Activated CD8-positive, alpha-beta memory T cell treated with anti-CD3 and anti-CD28 coated beads for 48 hours (primary cell): ENCODE measurements around the gene ANKRD29.
A peak's percentile ranks its signal among the peaks of the same experiment; 100 is the strongest.
"Not testable (repeated sequence)": the region's sequence is repeated elsewhere in the genome, so short reads cannot be mapped to it uniquely, and the experiment has no call there.

Experiments used
- DNase-seq, 3 experiments: peaks; one replicate each; pipeline ENCODE4 v3.0.0-alpha.2; 2020; ENCODE audit warnings: low read depth in 2 of 3, low spot score in 2 of 3

The ANKRD29 gene

DNA sequence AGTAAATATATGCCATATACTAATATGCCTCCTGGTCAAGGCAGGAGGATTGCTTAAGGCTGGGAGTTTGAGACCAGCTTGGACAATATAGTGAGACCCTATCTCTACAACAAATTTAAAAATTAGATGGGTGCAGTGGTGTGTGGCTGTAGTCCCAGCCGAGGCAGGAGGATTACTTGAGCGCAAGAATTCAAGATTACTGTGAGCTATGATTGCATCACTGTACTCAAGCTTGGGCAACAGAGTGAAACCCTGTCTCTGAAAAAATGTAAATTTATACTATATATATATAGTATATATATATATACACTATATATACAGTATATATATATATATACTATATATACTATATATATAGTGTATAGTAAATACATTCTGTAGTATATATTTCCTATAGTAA lies 46.5 kb downstream of the ANKRD29 start:
- no peak for DNase-seq

DNA sequence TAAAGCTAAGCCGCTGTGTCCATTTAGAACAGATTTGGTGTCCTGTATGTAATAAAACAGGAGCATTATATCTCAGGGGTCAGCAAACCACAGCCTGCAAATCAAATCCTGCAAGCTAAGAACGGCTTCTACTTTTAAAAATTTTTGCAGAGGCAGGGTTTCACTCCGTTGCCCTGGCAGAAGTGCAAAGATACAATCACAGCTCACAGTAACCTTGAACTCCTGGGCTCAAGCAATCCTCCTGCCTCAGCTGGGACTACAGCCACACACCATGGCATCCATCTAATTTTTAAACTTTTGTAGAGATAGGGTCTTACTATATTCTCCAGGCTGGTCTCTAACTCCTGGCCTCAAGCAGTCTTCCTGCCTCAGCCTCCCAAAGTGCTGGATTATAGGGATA lies 47.8 kb downstream of the ANKRD29 start:
- no peak for DNase-seq

DNA sequence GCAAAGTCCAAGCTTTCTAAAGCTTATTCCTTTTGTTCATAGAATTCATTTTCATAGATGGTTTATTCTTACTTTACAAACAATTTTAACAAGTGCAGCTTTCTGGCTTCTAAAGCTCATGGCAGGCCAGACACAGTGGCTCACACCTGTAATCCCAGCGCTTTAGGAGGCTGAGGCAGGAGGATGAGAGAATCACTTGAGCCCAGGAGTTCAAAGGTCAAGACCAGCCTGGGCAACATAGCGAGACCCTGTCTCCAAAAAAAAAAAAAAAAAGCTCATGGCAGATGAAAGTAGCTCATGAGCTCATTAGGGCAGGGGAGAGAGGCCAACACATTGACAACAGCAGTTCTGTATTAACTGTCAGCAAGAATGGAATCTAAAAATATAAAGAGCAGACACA lies 48.3 kb downstream of the ANKRD29 start:
- DNase-seq = no peak

DNA sequence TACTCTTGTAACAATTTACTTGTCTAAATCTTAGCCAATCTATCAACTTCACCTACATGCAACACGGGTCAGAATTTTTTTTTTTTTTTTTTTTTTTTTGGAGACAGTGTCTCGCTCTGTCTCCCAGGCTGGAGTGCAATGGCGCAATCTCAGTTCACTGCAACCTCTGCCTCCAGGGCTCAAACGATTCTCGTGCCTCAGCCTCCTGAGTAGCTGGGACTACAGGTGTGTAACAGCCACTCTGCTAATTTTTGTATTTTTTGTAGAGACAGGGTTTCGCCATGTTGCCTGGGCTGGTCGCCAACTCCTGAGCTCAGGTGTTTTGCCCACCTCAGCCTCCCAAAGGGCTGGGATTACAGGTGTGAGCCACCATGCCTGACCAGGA lies 49.6 kb downstream of the ANKRD29 start:
- not testable (repeated sequence) for DNase-seq

DNA sequence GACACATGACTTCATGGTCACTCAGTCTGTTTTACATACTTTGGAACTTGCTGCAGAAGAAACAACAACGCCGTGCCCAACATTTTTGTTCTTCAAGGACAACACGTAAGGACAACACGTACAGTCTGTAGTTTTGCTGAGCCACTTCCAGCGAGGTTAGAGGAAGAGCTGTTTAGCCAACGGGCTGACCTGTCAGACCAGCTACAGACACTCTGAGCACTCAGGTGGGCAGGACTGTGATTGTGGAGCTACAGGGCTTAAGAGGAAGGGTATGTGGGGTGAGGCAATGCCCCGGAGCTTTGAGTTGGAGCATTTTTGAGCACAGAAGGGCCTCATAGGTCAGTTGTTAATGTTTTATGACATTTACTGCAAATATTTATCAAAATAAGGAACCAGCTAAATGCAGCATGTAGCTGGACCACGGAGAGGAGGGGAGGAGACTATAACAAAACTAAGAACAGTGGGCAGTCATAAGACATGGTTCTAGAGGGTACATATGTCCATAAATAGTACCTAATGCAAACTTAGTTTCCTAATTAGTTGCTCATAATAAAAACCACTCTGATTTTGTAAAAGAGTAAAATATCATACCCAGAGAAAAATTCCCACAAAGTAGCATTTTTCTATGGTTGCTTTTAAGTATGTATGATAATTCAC lies 50.1 kb downstream of the ANKRD29 start:
- no peak for DNase-seq

DNA sequence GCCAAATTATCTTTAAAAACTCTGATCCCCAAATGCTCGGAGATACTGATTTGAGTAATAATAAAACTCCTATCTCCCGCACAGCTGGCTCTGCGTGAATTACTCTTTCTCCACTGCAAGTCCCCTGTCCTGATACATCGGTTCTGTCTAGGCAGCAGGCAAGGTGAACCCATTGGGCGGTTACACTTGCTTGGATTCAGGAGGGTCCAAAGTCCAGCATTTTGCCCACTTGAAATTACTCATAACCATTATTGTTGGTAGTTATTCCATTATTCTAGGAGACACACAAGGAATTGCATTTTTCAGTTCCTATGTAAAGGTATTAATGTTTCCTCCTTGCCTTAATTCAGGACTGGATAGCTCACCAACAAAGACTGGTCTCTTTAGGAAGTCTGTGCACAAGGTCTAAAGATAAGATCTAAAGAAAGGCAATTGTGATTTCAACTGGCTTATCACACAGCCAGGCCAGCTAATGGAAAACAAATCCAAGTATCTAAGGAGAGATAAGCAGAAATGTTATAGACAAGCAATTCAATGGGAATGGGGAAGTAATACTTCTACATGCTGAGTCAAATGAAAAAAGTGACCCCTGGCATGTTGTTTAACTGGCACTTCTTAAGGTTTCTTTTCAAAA lies 53.2 kb downstream of the ANKRD29 start:
- no peak for DNase-seq

DNA sequence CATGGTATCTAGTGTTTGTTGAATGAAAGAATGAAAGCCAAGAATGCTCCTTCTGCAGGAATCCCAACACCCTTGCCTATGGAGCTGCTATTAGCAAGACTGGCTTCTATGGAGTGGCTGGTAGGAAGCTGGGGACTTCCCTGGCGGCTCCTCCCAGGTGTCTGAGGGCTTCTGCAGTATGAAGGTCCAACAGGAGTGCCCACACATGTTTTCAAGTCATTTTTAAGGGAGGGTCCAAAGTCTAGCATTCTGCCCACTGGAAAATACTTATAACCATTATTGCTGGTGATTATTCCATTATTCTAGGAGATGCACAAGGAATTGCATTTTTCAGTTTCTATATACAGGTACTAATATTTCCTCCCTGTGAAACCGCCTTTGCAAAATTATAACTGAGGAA lies 54.5 kb downstream of the ANKRD29 start:
- DNase-seq = no peak

DNA sequence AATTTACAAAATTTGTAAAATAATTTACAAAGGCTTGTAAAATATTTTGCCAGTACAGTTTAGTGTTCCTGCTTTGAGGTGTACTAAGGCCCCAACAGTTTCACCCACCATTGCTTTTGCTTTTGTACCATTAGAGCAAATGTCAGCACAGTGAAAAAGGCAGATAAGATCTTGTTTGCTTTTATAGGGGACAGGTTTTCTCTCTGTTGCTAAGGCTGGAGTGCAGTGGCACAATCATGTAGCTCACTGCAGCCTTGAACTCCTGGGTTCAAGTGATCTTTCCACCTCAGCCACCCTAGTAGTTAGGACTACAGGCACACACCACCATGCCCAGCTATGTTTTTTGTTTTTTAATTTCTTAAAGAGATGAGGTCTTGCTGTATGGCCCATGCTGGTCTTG lies 56.8 kb downstream of the ANKRD29 start:
- DNase-seq = no peak

DNA sequence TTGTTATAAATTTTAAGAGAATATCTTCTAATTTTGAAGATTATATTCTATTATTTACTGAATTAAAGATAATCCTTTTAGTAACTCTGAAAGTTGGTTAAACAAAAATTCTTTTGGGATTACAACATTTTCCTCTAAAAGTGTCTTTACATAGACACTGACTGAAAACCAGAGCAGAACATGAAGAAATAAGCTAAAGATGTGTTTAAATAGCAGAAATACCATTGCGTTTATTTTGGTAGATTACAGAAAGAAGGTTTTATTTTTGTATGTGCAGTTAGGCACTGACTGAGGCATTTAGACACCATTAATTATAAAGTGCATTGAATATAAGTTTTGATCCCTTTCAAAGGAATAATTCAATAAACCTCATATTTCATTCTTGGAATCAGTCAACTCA lies 62.9 kb downstream of the ANKRD29 start:
- DNase-seq = no peak

DNA sequence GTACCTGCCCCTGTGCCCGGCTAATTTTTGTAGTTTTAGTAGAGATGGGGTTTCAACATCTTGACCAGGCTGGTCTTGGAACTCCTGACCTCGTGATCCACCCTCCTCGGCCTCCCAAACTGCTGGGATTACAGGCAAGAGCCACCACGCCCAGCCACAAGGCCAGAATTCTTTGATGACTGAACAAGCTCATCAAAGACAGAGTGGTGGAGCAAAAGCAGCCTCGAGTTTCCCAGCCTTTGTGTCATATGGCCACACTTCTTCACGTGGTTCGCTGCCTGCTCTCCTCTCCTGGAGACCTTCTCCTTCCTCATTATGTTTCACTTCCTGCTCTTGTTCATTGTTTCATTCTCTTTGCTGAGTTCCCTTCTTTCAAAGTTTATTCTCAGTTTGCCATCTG lies 66.5 kb downstream of the ANKRD29 start:
- no peak for DNase-seq

DNA sequence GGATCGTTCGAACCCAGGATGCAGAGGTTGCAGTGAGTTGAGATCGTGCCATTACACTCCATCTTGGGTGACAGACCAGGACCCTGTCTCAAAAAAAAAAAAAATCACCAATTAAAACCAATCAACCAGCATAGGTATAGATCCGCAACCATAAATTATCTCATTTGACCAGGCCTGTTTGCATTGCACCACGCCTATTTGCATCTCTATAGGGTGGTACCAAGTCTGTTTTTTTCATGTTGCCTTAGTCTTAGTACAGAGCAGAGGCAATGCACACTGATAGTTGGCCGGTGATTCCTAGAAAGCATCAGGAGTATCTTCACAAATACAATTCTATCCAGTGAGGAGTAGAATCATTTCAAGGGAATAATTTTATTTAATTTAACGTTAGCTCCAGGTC lies 67.1 kb downstream of the ANKRD29 start:
- DNase-seq = no peak

DNA sequence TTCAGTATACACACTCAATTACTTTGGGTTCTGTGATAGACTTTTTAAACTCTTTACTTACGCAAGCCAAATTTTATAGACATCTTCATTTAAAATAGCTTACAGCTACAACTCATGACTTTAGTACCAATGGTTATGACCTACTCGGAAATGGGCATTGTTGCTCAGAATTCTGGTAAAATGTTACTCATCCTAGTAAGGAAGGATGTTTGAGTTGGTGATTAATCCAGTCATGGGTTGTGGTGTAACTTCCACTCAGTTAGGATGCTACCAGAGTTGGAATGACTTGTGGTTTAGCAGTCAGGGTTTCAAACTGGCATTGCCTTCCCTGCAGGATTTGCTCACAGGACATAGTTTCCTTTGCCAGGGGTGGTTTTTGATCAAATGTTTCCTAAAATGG lies 69.0 kb downstream of the ANKRD29 start:
- no peak for DNase-seq

DNA sequence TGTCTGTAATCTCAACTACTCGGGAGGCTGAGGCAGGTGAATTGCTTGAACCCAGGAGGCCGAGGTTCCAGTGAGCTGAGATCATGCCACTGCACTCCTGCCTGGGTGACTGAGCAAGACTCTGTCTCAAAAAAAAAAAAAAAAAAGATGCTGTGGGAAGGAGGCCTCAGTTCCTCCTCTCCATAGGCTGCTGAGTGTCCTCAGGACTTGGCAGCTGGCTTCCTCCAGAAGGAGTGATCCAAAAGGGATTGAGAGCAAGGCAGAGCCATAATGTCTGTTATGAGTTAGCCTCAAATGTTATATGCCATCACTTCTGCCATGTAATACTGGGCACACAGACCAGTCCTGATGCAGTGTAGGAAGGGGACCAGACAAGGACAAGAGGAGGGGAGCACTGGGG lies 69.8 kb downstream of the ANKRD29 start:
- DNase-seq = no peak

DNA sequence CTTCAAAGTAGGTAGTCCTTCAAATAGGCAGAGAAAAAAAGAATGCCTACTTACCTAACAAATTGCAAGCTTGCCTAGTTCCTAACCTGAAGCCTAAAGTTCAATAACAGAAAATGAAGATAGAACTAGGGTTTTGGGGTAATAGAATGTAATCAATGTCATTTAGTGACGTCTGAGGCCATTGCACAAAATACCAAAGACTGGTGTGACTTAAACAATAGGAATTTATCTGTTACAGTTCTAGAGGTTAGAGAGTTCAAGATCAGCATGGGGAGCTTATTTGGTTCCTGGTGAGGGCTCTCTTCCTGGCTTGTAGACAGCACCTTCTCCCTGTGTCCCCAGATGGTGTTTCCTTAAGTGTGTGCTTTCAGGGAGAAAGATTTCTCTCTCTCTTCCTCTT lies 71.7 kb downstream of the ANKRD29 start:
- no peak for DNase-seq

DNA sequence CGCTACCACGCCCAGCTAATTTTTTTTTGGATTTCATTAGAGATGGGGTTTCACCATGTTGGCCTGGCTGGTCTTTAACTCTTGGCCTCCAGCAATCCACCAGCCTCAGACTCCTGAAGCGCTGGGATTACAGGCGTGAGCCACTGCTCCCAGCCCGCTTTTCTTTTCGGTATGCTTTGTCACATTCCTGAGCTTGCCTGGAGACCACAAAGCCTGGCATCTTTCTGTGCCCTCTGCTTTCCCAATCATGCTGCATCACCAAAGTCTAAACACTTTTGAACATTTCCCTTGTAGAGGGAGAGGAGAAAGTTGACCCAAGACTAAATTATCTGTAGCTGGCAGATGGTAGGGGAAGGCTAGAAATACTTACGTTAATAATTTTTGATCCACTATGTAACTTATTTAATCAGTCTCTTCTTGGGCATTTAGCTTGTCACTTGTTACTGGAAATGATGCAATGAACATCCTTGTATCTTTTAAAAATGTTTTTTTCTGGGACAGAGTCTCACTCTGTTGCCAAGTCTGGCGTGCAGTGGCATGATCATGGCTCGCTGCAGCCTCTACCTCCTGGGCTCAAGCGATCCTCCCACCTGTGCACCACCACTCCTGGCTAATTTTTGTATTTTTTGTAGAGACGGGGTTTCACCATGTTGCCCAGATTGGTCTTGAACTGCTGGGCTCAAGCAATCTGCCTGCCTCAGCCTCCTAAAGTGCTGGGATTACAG lies 73.7 kb downstream of the ANKRD29 start:
- no peak for DNase-seq

DNA sequence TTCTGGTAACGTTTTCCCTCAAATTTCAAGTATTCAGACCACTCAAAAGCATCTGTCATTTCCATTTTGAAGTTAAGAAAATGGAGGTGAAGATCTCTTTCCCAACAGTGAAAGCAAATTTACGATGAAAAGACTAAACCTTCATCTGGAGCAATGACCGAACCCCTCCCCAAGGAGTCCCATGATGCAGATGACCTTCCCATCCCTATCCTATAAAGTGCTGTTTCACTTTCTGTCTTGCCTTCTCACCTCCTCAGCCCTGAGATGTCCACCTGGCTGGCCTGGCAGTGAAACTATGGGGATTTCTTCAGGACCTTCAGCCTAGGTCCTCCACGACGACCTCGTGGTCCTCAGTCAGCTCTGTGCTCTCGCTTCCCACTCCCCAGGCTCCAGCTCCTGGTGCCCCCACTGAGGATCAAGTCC lies 75.5 kb downstream of the ANKRD29 start:
- DNase-seq = no peak

DNA sequence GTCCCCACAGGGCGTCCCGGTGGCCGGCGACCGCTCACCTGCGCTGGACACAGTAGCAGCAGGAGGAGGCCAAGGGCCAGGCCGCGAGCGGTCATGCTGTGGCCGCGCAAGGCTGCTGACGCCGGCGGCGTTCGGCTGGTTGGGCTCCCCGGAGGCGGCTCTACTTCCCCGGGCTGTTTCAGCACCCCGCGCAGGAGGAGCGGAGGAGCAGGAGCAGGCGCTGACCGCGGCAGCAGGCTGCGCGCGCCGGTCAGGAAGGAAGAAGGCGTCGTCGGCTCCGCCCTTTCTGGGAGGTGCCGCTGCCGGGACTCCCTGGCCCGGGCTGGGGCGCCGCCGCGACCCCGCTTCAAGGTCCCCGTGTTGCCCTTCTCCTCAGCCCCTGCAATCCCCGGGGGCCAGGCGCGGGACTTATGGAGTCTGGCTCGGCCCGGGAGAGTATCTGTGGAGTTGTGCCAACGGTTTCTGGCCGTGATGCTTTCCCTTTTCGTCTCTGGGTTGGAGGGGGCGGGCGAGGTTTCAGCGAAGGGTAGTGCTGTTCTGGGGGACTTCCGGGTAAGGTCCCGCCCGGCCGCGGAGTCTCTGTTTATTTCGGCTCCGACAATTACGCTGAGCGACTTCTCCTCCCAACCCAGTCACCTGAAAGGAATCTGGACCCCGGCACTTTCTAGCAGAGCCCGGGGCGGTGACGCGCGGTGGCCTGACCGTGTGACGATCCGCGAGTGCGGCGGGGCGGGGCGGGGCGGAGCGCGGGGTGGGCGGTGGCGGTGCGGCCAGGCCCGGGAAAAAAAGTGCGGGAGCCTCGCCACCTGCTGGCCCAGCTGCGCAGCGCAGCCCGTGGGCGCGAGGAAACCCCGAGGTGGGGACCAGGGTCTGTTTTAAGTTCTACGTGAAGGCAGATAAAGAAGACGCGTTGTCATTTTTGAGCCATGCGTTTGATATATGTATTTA lies 76.2 kb downstream of the ANKRD29 start, which contains the start of gene NPC1:
NPC1 (minus strand) TSS at position 258 of the 948 bp plus-strand sequence; CDS start at position 95, 163 bp downstream.
- peak; percentile 78 to 84 (median 80) for DNase-seq

DNA sequence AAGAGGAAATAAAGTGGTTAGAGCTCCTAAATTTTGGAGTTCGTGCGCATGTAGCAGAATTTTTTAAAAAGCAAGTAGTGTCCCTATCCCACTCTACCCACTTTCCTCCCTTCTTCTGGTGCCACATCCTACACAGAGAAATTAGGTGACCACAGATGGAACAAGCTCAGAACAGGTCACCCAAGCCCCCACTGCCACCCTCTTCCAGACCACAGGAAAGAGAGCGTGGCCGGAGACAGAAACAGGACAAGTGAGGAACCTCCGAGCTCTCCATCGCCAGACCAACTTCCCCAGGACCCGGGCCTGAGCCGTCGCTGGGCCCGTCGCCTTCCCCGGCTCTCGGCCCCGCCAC lies 76.8 kb downstream of the ANKRD29 start:
- no peak for DNase-seq

DNA sequence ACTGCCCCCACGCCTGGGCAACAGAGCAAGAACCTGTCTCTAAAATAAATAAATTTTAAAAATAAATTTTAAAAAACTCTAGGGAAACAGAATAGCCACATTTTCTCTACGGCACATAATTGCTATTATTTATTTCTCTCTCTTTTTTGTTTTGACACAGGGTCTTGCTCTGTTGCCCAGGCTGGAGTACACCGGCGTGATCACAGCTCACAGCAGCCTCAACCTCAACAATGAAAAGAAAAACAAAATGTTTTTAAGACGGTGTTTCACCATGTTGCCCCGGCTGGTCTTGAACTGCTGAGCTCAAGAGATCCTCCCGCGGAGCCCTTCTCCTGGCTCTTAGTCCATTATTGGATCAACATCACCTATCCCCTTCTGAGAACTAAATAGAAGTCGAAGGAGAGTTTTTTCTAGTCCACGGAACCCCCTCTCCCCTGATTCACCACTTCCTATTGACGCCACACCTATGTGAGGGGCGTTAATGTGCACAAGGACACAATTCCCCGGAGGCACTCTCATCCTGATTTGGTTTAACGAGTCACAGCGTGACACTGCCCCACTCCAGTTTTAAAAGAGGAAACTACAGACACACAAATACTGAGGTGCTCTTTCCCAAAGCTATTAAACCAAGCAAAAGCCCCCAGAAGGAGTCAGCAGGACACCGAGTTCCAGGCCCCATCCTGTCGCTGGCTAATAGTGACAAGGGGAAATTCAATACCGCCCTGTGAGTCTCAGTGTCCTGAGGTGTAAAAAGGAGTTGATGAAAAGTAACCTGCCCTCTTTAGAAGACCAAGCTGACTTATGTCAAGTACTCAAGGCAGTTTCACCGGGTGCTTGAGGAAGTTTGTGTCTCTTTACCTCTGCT lies 77.5 kb downstream of the ANKRD29 start:
- no peak for DNase-seq
